B cell (primary cell): ENCODE data around the gene ESPL1. TPM values are rescaled to one million over a fixed set of nuclear protein-coding genes. Genes with fewer than 3 reads are reported as not detected.

Source experiments
- ATAC-seq: fragments of 200-7000 bp; cut with Tn5 transposase; one replicate; pipeline ENCODE4 v1.10.0; 2021; ENCODE audit warnings: low read depth, mild to moderate bottlenecking, moderate number of reproducible peaks, moderate library complexity
- CTCF ChIA-PET: fragments of 350-600 bp; sonication (Branson Sonifier 250); formaldehyde crosslinking; loops from one replicate; lab custom pipeline; 2021; ENCODE audit warnings: antibody characterized with exemption, inconsistent platforms; lab: Charles Lee
- POLR2A ChIA-PET: fragments of 350-600 bp; sonication (Branson Sonifier 250); formaldehyde crosslinking; loops from one replicate; lab custom pipeline; 2021; ENCODE audit warnings: antibody characterized with exemption; lab: Charles Lee
- DNase-seq: peaks from one replicate; pipeline ENCODE4 v3.0.0; 2013
- H2AFZ ChIP-seq: 2 replicates; pipeline ENCODE4 v1.6.1; 2012; ENCODE audit warnings: mild to moderate bottlenecking, low read depth, low read length; ENCODE audit not compliant: insufficient read depth, poor library complexity, severe bottlenecking
- H3K27ac ChIP-seq, 2 donors: 1 replicate in 1 of 2; 2 replicates in 1 of 2; pipeline ENCODE4 v1.5.1; 2012 to 2013; ENCODE audit warnings: low read length in 2 of 2, mild to moderate bottlenecking in 2 of 2, moderate library complexity in 1 of 2
- H3K27me3 ChIP-seq, 4 experiments: fragments of 200-600 bp in 1 of 4; sonication (generic) in 1 of 4; replicated peaks in 1 of 4; 1 replicate in 2 of 4; 2 replicates in 2 of 4; pipeline versions ENCODE4 v1.6.1 to v1.7.0; 2013 to 2016; ENCODE audit warnings: low read length in 3 of 4, mild to moderate bottlenecking in 2 of 4, mixed read lengths in 1 of 4, moderate library complexity in 1 of 4; ENCODE audit not compliant: insufficient read depth in 4 of 4, control insufficient read depth in 3 of 4; ENCODE audit errors: control extremely low read depth in 1 of 4
- H3K36me3 ChIP-seq, 2 experiments: replicated peaks in 1 of 2; 1 replicate in 1 of 2; 2 replicates in 1 of 2; pipeline versions ENCODE4 v1.6.1 to v1.7.1; 2013; ENCODE audit warnings: low read length in 1 of 2; ENCODE audit not compliant: insufficient read depth in 2 of 2, control insufficient read depth in 1 of 2; ENCODE audit errors: control extremely low read depth in 1 of 2, extremely low read depth in 1 of 2
- H3K4me1 ChIP-seq, 2 donors: fragments of 200-600 bp in 1 of 2; sonication (generic) in 1 of 2; 1 replicate in 1 of 2; 2 replicates in 1 of 2; pipeline versions ENCODE4 v1.5.1 to v1.6.1; 2013 to 2017; ENCODE audit warnings: low read length in 2 of 2; ENCODE audit not compliant: control insufficient read depth in 2 of 2, insufficient read depth in 2 of 2
- H3K4me2 ChIP-seq: replicated peaks from 2 replicates; pipeline ENCODE3; 2012; ENCODE audit warnings: mild to moderate bottlenecking, low read depth, low read length; ENCODE audit not compliant: poor library complexity, severe bottlenecking
- H3K4me3 ChIP-seq, 5 experiments: fragments of 200-600 bp in 1 of 5; sonication (generic) in 1 of 5; 1 replicate in 3 of 5; 2 replicates in 2 of 5; pipeline versions ENCODE4 v1.5.1 to v1.7.0; 2011 to 2016; ENCODE audit warnings: low read length in 4 of 5, mild to moderate bottlenecking in 4 of 5, low read depth in 2 of 5, control low read depth in 1 of 5, moderate library complexity in 1 of 5; ENCODE audit not compliant: insufficient read depth in 1 of 5; ENCODE audit errors: control extremely low read depth in 1 of 5, extremely low read depth in 1 of 5
- H3K79me2 ChIP-seq: fragments of 200-600 bp; sonication (generic); one replicate; pipeline ENCODE4 v1.6.0; 2016; ENCODE audit warnings: low read length; ENCODE audit not compliant: control insufficient read depth, insufficient read depth
- H3K9ac ChIP-seq: fragments of 200-600 bp; sonication (generic); 2 replicates; pipeline ENCODE4 v1.6.1; 2017; ENCODE audit warnings: mild to moderate bottlenecking, low read length, moderate library complexity
- H3K9me3 ChIP-seq, 3 donors: one replicate each; pipeline versions ENCODE4 v1.6.1 to v1.7.1; 2013; ENCODE audit warnings: low read length in 2 of 3; ENCODE audit not compliant: control insufficient read depth in 2 of 3, insufficient read depth in 1 of 3; ENCODE audit errors: control extremely low read depth in 1 of 3
- H4K20me1 ChIP-seq: 2 replicates; pipeline ENCODE4 v1.6.0; 2012; ENCODE audit warnings: mild to moderate bottlenecking, low read length; ENCODE audit not compliant: insufficient read depth, control insufficient read depth, poor library complexity, severe bottlenecking
- H3K27ac Mint-ChIP-seq: one replicate; pipeline ENCODE4 v1.8.0; 2021; ENCODE audit warnings: mixed read lengths
- H3K27me3 Mint-ChIP-seq: one replicate; pipeline ENCODE4 v1.8.0; 2021; ENCODE audit warnings: mixed read lengths
- H3K4me1 Mint-ChIP-seq: one replicate; pipeline ENCODE4 v1.8.0; 2021; ENCODE audit warnings: mixed read lengths
- H3K4me3 Mint-ChIP-seq: one replicate; pipeline ENCODE4 v1.8.0; 2021; ENCODE audit warnings: mixed read lengths
- H3K9me3 Mint-ChIP-seq: one replicate; pipeline ENCODE4 v1.8.0; 2022; ENCODE audit warnings: mixed read lengths; ENCODE audit not compliant: insufficient read depth
- CTCF ChIP-seq: fragments of 200-600 bp; IDR thresholded peaks from one replicate; pipeline ENCODE4 v1.8.0; 2022; ENCODE audit warnings: antibody characterized with exemption, mild to moderate bottlenecking
- EZH2 ChIP-seq: IDR thresholded peaks from 2 replicates; pipeline ENCODE4 v1.6.1; 2012; ENCODE audit warnings: borderline replicate concordance, low read depth, mild to moderate bottlenecking, moderate library complexity, low read length; ENCODE audit not compliant: insufficient read depth, poor library complexity, severe bottlenecking
- WGBS: methylation state at CpG from one replicate; pipeline ENCODE4 v1.1.5; 2013; ENCODE audit warnings: missing lambda C conversion rate; ENCODE audit not compliant: insufficient coverage; 5-methylcytosine and 5-hydroxymethylcytosine counted together
- intact Hi-C: fragments of 100-400 bp; cut with micrococcal nuclease; formaldehyde crosslinking; loops from one replicate; pipeline ENCODE4 v1.10.0; 2022
- polyA plus RNA-seq: library from polyadenylated mRNA; depleted of rRNA; stranded (reverse); fragments of >200 nt; gene quantifications from 2 replicates; pipeline ENCODE4 v1.2.3, GENCODE V29; 2012
- total RNA-seq, 2 donors: library from RNA; stranded (reverse); fragments of 120-200 nt in 1 of 2; gene quantifications; 1 replicate in 1 of 2; 2 replicates in 1 of 2; pipeline versions ENCODE4 v1.2.3 to v1.2.4, GENCODE V29; 2013 to 2022

The ESPL1 gene
- total and polyA plus RNA-seq, 2 donors (not counting 1 experiment from before 2014, with no cell fraction given) = 0.88 to 2.4 TPM

GRCh38 chr12:53236443-53237111 is 31.5 kb upstream of the ESPL1 start:
- POLR2A ChIA-PET = interaction anchor here (1.0 kb wide), 1 partner anchor 17 kb away, joined by 4 read pairs; no protein-coding TSS in a partner anchor
- WGBS = no CpG with 5 or more reads among the region's 1 CpG
- no peaks in the 10 kb centered on the region for H4K20me1 ChIP-seq
- peak; percentile 60 for DNase-seq
- H3K4me3 Mint-ChIP-seq = peak overlapping the region; percentile 16
- peaks cover 53% of the 10 kb centered on the region for H3K4me1 Mint-ChIP-seq
- peaks cover 9% of the 10 kb centered on the region for H3K27me3 Mint-ChIP-seq
- H3K9me3 Mint-ChIP-seq = no peaks in the 10 kb centered on the region
- no peak for ATAC-seq
- TF ChIP-seq CTCF (no peak), EZH2 (no peak)
- H3K9ac ChIP-seq = no peak overlapping the region
- H3K4me3 ChIP-seq = no peak overlapping the region
- H3K9me3 ChIP-seq = peaks cover 0 to 3% (median 0%) of the 10 kb centered on the region in 3 donors
- peaks cover 0 to 11% (median 2%) of the 10 kb centered on the region in 4 experiments for H3K27me3 ChIP-seq
- H3K4me1 ChIP-seq = peaks cover 39 to 55% of the 10 kb centered on the region in 2 donors
- H2AFZ ChIP-seq = no peak overlapping the region
- intact Hi-C loops = no loop called here
- no peaks in the 10 kb centered on the region for H3K79me2 ChIP-seq
- H3K27ac ChIP-seq = no peak overlapping the region
- H3K27ac Mint-ChIP-seq = no peak overlapping the region
- H3K36me3 ChIP-seq = no peaks in the 10 kb centered on the region
- CTCF ChIA-PET = interaction anchor here (1.0 to 3.0 kb wide), 4 partner anchors 15 to 31 kb away, joined by 3 to 16 read pairs (median 6); partner anchors contain the start of gene ESPL1
- H3K4me2 ChIP-seq = peak overlapping the region; percentile 51
